Activated gamma-delta T cell (primary cell): Measurements from ENCODE around the gene CELF2.
"Not testable (repeated sequence)": the region's sequence is repeated elsewhere in the genome, so short reads cannot be mapped to it uniquely, and the experiment has no call there.

ENCODE experiments used
- DNase-seq: peaks from one replicate; lab custom pipeline; 2025; lab: John Stamatoyannopoulos, UW

CELF2 gene

DNA sequence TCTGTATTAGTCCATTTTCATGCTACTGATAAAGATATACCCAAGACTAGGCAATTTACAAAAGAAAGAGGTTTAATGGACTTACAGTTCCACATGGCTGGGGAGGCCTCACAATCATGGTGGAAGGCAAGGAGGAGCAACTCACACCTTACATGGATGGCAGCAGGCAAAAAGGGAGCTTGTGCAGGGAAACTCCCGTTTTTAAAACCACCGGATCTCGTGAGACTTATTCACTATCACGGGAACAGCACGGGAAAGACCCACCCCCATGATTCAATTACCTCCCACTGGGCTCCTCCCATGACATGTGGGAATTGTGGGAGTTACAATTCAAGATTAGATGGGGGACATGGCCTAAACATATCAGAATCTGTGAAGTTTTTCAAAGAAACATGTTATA lies 329.9 kb downstream of the CELF2 start:
- DNase-seq: not testable (repeated sequence)

DNA sequence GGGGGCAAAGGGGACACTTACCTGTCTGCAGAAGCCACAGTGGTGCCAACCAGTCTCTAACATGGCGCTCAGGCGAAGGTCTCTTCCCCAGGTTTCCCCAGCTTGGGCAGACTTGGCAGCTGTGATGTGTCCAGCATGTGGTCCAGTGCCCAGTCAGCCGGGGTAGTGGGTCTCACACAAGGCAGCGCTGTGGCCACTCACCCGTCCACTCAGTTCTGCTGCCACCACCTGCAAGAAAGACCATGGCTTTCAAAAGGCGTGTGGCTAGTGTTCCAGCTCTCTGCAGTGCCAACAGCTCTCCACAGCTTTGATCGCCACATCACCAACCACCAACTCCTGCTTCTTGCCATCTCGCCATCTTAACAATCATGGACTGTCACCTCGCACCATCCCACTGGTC lies 334.1 kb downstream of the CELF2 start:
- no peak for DNase-seq

DNA sequence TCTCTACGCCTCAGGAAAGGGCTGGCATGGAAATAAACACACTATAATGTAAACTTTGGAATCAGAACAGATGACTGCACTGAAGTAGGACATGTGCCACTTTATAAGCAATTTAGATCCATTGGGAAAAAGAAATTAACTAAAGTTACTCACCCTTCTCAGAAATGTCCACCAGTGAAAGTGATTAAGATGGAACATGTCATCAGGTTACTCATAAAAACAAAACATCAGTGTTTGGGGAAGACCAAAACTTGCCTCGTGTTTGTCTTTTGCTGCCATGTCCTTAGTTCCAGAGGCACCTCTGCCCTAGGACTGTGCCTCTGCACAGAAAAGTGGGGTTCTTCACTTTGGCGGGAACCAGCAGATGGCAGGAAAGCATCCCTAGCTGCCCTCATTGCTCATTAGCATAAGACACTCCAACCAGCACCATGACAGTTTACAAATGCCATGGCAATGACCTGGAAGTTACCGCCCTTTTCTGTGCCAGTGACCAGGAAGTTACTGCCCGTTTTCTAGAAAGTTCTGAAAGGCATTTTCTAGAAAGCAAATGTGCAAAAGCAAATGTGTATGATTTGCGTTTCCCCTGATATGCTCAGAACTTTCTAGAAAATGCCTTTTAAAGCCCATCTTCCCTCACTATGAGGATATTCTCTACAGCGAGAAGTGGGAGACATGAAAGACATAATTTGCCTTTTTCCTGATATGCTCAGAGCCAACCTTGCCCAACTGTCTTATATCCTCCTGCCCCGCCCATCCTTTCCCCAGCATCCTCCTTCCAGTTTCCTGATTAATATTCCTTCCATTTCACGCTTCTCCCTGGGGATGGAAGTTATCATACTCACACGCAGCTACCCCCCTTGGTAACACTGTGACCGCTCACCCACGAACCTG lies 335.6 kb downstream of the CELF2 start:
- DNase-seq: no peak

DNA sequence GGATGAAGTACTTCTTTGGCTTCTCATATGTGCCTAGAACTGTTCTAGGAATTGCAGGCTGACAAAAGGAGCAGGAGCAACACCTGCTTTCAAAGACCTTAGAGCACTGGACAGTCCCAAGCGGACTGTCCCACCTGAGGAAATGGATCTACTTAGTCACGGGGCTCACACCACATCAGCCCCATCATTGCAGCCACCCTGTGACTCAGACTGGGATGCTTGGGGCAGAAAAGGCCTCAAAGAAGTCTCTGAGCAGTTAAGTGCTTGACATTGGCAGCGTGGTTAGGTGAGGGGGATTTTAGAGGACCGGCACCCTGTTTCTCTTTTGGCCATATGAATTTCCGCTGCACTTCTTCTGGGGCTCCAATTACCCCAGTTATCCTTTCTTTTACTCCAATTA lies 337.2 kb downstream of the CELF2 start:
- no peak for DNase-seq

DNA sequence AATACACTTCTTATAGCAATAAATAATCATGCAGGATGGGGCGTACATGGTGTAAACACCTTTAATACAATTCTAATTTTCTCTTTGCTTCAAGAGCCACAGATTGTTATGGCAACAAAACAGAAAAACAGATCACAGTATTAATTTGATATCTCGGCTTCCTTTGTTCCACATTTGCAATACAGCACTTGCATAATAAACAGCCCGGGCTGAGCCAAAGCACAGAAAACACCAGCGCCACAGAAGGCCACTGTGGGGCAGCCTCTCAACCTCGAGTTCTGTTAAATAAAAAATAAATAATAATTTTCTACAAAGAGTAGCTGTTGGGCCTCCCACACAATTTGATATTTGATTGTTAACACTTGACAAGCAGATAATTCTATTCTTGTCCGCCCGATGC lies 337.9 kb downstream of the CELF2 start:
- no peak for DNase-seq

DNA sequence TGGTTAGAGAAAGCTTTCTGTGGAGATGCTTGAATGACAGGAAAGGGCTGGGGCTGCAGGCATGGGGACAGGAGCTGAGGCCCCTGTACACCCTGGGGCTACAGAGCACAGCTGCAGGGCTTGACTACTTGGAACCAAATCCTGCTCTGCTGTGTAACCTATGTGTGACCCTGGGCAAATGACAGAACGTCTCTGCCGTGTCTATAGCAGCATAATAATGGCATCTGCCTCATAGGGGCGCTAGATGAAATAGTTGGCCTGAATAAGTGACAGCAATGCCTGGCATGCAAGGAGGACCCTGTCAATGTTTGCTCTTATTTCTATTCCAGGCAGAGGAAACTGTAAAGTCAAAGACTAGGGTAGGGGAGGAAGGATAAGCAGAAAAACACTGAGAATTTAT lies 339.8 kb downstream of the CELF2 start:
- no peak for DNase-seq

DNA sequence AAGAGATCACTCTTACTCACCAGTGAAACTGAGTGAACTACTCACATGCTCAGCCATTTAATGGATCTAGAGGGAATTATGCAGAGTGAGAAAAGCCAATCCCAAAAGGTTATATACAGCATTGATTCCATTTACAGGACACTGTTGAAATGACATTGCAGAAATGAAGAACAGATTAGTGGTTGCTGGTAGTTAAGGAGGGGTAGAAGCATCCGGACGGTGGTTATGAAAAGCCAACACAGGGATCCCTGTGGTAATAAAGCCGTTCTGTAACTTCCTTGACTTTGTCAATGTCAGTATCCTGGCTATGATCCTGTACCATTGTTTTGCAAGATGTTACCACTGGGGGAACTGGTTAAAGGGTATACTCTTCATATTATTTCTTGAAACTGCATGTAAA lies 340.3 kb downstream of the CELF2 start:
- DNase-seq: no peak

DNA sequence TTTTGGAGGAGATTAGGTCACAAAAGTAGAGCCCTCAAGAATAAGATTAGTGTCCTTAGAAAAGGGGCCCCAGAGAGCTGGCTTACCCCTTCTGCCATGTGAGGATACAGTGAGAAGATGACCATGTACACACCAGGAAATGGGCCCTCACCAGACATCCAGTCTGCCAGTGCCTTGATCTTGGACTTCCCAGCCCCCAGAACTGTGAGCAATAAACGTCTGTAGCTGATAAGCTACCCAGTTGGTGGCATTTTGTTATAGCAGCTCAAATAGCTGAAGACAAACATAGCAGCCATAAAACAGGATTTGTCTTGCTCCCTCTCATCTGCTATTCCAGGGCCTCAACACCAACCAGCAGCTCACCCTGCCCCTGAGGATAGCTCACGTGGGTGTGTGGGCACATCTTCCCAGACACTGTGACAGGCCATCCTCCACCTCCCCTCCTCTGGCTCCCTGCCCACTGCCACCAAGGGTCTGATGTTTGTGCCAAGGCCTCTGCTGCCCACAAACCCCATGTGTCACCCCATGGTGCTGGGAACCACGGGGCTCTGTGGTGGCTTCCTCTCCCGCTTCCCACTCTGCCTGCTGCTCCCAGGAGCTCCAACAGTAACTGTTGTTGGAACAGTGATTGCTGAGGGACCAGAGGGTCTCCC lies 341.4 kb downstream of the CELF2 start:
- no peak for DNase-seq

DNA sequence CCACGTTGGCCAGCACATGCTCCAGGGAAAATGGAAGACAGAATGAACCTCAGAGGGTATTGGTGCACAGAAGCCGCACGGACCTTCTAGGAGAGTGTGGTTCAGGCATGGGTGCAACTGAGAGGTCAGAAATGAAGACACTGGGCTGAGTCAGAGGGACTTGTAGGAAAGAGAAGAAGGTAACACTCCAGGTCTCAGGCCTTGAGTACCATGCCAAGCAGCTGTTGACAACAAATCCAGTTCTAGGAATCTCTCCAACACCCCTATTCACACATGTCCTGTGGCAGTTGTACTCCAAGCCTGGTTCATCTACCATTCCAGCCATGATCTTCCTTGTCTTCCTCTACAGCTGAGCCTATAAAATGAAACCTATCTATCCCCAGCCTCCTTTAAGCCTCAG lies 342.2 kb downstream of the CELF2 start:
- no peak for DNase-seq

DNA sequence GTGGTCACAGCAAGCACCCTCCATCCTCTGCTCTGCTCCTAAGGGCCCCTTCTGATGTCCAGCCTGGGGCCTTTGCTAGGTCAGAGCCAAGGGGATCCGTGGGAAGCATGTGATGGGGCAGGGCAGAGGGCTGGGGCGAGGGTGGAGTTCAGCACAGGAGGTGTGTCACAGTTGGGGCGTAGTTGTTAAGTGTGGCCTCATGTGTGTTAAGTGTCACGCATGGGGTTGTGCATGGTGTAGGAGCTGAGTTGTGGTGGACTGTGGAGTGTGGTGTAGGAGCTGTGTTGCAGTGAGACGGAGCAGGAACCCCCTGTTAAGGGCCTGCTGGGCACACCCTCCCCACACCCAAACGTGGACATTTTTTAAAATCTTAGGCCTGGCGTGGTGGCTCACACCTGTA lies 345.8 kb downstream of the CELF2 start:
- no peak for DNase-seq

DNA sequence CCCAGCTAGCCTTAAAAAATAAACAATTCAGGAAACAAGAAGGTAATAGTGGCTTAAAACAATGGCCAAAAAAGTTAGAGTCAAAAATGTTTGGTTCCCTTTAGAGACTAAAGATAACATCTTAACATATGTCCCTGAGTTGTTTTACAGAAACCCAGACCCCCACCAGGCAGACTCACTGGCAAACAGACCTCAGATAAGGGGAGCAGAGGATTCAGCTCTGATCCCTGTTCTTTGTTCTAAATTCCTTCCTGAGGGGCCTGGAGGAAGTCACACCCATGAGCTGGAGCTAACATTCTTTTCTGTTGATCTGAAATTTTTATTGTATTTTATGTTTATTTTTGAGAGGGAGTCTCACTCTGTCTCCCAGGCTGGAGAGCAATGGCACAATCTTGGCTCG lies 346.6 kb downstream of the CELF2 start:
- DNase-seq: no peak

DNA sequence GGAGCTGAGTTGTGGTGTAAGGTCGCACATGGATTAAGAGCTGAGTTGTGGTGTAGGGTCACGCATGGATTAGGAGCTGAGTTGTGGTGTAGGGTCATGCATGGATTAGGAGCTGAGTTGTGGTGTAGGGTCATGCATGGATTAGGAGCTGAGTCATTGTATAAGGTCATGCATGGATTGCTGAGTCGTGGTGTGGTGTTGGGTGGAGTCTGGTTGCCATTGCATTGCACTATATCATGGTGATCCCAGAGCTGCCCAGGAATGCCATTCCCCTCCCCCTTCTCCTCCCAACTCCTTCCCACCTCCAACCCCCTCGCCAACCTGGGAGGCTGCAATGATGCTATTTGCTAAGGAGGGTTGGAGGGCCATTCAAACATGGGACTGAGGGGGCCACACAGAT lies 349.2 kb downstream of the CELF2 start:
- DNase-seq: not testable (repeated sequence)

DNA sequence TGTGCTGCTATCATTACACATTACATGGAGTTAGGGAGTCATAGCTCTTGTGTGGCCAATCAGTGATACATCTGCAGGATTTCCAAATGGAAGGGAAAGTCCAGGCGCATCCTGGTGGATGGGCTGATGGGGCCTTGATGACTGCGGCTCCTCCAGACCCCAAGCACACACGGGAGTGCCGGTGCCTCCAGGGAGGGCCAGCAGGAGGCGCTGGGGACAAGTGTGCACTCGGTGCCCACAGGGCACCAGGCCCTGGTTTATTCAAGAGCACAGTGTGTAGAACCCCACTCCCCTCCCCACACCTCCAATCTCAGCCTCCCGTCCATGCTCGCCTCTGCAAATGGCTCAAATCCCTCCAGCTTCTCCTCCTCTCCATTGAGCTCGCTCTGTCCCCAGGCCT lies 349.8 kb downstream of the CELF2 start:
- no peak for DNase-seq

DNA sequence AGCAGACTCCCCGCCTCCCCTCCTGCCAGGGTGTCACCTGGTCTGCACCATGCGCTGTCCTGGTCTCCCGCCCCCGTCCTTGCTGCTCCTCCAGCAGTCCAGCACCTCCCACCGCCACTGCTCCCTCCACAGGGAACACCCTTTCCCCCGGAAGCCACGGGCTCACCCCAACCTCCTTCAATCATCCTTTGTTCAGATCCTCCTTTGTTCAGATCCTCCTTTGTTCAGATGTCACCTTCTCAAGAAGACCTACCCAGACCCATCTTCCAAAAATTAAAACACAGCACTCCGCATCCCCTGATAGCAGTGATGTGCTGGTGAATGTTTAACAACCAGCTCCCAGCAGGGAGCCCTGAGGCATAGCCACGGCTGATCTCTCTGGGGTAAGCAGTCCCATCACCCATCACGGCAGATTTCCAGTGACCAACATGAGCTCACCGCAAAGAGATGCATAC lies 356.1 kb downstream of the CELF2 start:
- no peak for DNase-seq

DNA sequence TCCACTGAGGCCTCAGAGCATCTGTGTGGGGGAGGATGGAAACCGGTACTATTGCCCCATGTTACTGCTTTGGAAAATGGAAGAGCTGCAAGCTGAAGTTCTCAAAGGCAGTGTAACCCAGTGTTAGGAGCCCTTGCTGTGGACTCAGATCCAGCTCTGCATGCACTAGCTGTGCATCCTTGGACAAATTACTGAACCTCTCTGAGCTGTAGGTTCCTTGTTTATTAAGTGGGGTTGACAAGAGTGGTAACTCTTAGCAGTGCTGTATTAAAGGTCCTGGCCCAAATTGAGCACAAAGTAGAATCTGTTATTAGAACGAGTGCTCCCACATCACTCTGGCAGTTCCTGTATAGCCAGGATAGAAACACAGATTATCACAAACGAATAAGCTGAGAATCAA lies 359.6 kb downstream of the CELF2 start:
- no peak for DNase-seq

DNA sequence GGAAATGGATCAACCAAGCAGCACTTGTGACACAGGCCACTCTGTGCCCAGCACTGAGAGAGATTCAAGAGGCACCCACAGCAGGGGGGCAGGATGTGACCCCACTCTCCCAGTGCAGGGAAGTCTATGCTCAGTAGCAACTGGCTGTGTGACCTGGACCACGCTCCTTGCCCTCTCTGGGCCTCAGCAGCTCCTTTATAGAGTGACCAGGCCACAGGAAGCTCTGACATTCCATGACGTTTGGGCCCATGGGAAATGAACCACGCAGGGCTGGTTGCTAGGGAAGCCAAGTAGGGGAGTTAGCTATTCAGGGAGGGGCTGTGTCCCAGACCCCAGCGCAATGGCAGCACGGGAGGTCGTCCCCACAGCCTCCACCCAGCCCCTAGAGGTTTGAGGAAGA lies 361.2 kb downstream of the CELF2 start:
- no peak for DNase-seq

DNA sequence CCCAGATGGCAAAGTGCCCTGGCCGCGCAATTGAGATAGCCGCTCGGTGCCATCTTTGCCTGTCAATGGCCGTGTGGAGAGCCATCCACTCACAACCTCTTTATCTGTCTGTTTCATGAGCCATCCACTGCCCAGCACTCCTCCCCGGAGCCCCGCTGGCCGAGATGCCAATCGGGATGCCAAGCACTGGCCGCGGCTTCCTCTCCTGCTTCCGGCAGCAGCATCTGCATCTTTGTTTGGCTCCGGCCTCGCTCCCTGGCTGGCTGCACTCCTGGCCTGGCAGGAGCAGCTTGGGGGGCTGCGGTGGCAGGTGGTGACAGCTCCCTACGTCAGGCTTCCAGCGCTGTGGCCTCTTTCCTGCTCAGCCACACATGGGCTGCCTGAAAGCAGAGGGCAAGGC lies 362.1 kb downstream of the CELF2 start:
- DNase-seq: no peak

DNA sequence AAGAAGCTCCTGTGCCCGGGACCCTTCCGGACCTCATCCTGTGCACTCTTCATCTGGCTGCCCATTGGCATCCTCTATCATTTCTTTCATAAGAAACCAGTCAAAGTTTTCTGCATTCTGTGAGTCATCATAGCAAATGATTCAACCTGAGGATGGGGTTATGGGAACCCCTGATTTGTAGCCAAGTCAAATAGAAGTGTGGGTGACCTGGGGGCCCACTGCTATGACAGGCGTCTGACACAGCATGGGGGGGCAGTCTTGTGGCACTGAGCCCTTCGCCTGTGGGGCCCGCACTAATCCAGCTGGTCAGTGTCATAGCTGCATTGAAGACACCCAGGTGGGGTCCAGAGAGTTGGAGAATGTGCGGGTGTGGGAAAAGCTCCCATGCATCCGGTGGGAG lies 363.4 kb downstream of the CELF2 start:
- no peak for DNase-seq

DNA sequence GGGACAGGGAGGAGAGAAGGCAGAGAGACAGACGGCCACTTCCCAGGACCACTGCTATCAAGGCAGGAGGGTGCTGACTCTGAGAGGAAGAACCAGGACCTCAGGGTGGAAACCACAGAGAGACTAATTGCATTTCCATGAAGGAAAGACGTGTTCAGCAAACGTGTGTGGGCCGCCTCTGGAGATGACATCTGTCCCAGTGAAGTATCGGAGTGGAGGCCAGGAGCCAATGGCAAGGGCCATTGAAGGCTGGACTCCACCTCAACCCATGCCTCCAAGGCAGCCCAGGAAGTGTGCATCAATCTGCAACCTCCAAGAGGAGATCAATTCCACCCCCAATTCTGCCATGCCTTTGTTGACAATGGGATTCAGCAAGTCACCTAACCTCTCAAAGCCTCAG lies 363.8 kb downstream of the CELF2 start:
- no peak for DNase-seq

DNA sequence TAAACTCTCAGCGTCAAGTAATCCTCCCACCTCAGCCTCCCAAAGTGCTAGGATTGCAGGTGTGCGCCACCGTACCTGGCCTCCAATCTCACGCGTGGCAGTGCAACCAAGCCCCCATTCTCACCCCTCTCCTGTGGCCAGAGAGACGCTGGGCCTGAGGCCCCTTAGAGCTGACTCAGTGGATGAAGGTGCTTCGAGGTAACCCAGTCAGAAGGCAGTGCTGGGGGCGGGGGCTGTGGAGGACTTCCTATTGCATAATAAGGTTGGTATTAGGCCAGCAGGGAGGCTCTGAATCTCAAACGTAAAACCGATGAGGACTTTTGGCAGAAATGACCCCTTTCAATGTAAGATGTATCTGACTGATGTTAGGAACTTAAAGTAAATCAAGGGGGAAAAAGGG lies 364.5 kb downstream of the CELF2 start:
- no peak for DNase-seq

DNA sequence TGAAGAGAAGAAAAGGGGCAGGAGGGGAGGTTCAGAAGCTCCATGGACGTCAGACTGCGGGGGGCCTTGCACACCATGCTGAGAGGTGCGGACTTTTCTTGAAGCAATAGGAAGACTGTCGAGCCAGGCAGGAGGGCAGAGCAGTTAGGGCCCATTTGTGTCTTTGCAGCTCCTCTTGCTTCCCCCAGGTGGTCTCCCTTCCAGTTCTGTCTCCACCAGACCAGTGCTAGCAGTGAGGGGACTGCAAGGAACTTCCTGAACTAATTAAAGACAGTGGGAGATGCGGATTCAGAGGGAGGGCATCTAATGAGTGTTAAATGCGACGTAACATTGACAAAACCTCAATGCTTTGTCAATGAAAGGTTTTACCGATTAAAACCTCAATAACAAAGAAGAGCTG lies 368.4 kb downstream of the CELF2 start:
- DNase-seq: no peak
